Measurements from ENCODE around the gene HADH. TPM values are rescaled to one million over a fixed set of nuclear protein-coding genes. Genes with fewer than 3 reads are reported as not detected.

Gene HADH
- total RNA-seq, 2 donors from 2014 or later = 32.5 to 53.0 TPM

DNA sequence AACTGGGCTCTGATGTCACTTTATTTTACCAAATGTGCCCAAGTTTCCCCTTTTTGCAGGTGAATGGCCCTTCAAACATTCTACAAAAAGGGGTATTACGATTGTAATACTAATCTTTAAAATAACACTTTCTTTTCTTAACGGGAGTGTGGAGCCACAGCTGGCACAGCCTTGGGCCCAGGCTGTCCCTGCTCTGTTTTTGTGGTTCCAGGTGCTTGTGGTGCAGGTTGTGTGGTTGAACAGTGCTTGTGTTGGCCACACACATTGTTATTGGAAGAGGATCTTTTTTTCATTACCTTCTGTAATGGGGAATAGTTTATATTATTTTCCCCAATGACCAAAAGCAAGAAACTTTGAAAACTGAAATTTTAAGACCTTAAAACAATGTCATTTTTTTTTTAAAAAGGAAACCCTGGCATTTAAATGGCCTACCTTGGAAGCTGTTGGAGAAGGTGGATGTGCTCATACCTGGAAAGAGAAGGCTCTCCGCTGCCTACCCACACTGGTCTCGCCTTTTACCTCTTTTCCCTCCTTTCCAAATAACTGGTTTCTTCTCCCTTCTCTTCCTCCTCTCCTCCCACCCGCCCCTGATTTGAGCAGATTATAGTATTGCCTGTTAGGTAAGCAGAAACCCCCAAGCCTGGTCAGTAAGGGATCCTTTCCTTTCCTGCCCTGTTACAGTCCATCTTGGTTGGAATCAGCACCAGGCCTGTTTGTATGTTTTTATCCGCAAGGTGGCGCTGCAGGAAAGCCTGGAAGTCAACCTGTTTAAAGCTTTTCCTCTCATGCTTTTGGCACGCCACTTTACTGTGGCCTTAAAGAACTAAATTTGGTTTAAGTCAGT lies 28.6 kb downstream of the HADH start:
- TF ChIP-seq CTCF (conservative IDR thresholded peaks at IDR 0.05) = peak; percentile 92
- peaks cover 14% of the 10 kb centered on the region for H3K4me1 Mint-ChIP-seq
- Histone ChIP-seq H3K4me3 (ENCODE audit: low read length) (no peak overlapping the region), H3K36me3 (ENCODE audit: control insufficient read depth, insufficient read depth, low read length) (peaks cover 27% of the 10 kb centered on the region), H3K9ac (ENCODE audit: extremely low read depth, low read length, poor library complexity, severe bottlenecking) (no peak overlapping the region), H3K27ac (ENCODE audit: low read depth, low read length) (no peak overlapping the region), H3K4me1 (ENCODE audit: control insufficient read depth, insufficient read depth, low read length) (no peaks in the 10 kb centered on the region), H3K9me3 (ENCODE audit: control insufficient read depth, low read length) (no peaks in the 10 kb centered on the region), H3K27me3 (ENCODE audit: control insufficient read depth, insufficient read depth, low read length, poor library complexity, severe bottlenecking) (no peaks in the 10 kb centered on the region)
- 0 to 51% methylated on average over 2 to 7 of the region's 8 CpGs for WGBS, 2 experiments (ENCODE audit: insufficient coverage in 1 of 2, insufficient read length in 1 of 2)
- no peak overlapping the region for H3K4me3 Mint-ChIP-seq
- H3K27ac Mint-ChIP-seq = no peak overlapping the region
- H3K9me3 Mint-ChIP-seq = no peaks in the 10 kb centered on the region
- DNase-seq = peak; percentile 94
- H3K36me3 Mint-ChIP-seq (ENCODE audit: low read depth) = peaks cover 35% of the 10 kb centered on the region
- no peaks in the 10 kb centered on the region for H3K27me3 Mint-ChIP-seq (ENCODE audit: insufficient read depth)

GRCh38 chr4:108018884-108019187 lies 29.1 kb downstream of the HADH start:
- H3K9me3 Mint-ChIP-seq = no peaks in the 10 kb centered on the region
- 89% methylated on average over 1 of the region's 2 CpGs; no CpG with 5 or more reads in 1 of the 2 experiments for WGBS, 2 experiments (ENCODE audit: insufficient coverage in 1 of 2, insufficient read length in 1 of 2)
- H3K9me3 ChIP-seq (ENCODE audit: control insufficient read depth, low read length) = no peaks in the 10 kb centered on the region

GRCh38 chr4:108024085-108024877 lies 34.6 kb downstream of the HADH start:
- peaks cover 8% of the 10 kb centered on the region for H3K4me1 Mint-ChIP-seq
- H3K9me3 Mint-ChIP-seq = no peaks in the 10 kb centered on the region
- H3K4me1 ChIP-seq (ENCODE audit: control insufficient read depth, insufficient read depth, low read length) = no peaks in the 10 kb centered on the region
- no peaks in the 10 kb centered on the region for H3K9me3 ChIP-seq (ENCODE audit: control insufficient read depth, low read length)
- H3K27me3 ChIP-seq (ENCODE audit: control insufficient read depth, insufficient read depth, low read length, poor library complexity, severe bottlenecking) = no peaks in the 10 kb centered on the region
- no peak overlapping the region for H3K4me3 ChIP-seq (ENCODE audit: low read length)
- H3K36me3 Mint-ChIP-seq (ENCODE audit: low read depth) = peaks cover 27% of the 10 kb centered on the region
- no peak overlapping the region for H3K9ac ChIP-seq (ENCODE audit: extremely low read depth, low read length, poor library complexity, severe bottlenecking)
- no peak overlapping the region for H3K4me3 Mint-ChIP-seq
- 86 to 89% methylated on average over 3 to 5 of the region's 5 CpGs for WGBS, 2 experiments (ENCODE audit: insufficient coverage in 1 of 2, insufficient read length in 1 of 2)
- DNase-seq = no peak
- no peak overlapping the region for H3K27ac Mint-ChIP-seq
- no peaks in the 10 kb centered on the region for H3K27me3 Mint-ChIP-seq (ENCODE audit: insufficient read depth)
- peaks cover 24% of the 10 kb centered on the region for H3K36me3 ChIP-seq (ENCODE audit: control insufficient read depth, insufficient read depth, low read length)
- no peak for TF ChIP-seq CTCF (conservative IDR thresholded peaks at IDR 0.05)
- H3K27ac ChIP-seq (ENCODE audit: low read depth, low read length) = no peak overlapping the region

More at GRCh38 chr4:108018884-108019187, 29.1 kb downstream of the HADH start:
- peaks cover 26% of the 10 kb centered on the region for H3K36me3 ChIP-seq (ENCODE audit: control insufficient read depth, insufficient read depth, low read length)
- Mint-ChIP-seq H3K4me3 (no peak overlapping the region), H3K27ac (no peak overlapping the region), H3K27me3 (ENCODE audit: insufficient read depth) (no peaks in the 10 kb centered on the region), H3K36me3 (ENCODE audit: low read depth) (peaks cover 34% of the 10 kb centered on the region), H3K4me1 (peaks cover 14% of the 10 kb centered on the region)
- H3K27me3 ChIP-seq (ENCODE audit: control insufficient read depth, insufficient read depth, low read length, poor library complexity, severe bottlenecking) = no peaks in the 10 kb centered on the region
- no peaks in the 10 kb centered on the region for H3K4me1 ChIP-seq (ENCODE audit: control insufficient read depth, insufficient read depth, low read length)
- H3K27ac ChIP-seq (ENCODE audit: low read depth, low read length) = no peak overlapping the region
- no peak for DNase-seq
- H3K9ac ChIP-seq (ENCODE audit: extremely low read depth, low read length, poor library complexity, severe bottlenecking) = no peak overlapping the region
- TF ChIP-seq CTCF (conservative IDR thresholded peaks at IDR 0.05) = peak; percentile 18
- no peak overlapping the region for H3K4me3 ChIP-seq (ENCODE audit: low read length)
